PFSK-1 (cell line): ENCODE measurements around the gene ESYT2.

Source experiments
- FOXP2 ChIP-seq: optimal IDR thresholded peaks from 2 replicates; pipeline ENCODE3; 2011; ENCODE audit warnings: borderline replicate concordance, control low read depth, inconsistent platforms; ENCODE audit not compliant: insufficient read depth; ENCODE audit errors: extremely low read length, extremely low read depth
- POLR2AphosphoS5 ChIP-seq: IDR thresholded peaks from 2 replicates; pipeline ENCODE4 v1.6.1; 2012; ENCODE audit warnings: low read depth, mild to moderate bottlenecking, control low read depth, low read length, moderate library complexity
- SIN3A ChIP-seq: IDR thresholded peaks from 2 replicates; pipeline ENCODE4 v1.6.1; 2012; ENCODE audit warnings: mild to moderate bottlenecking, low read length, moderate library complexity, borderline replicate concordance; ENCODE audit not compliant: insufficient read depth
- TAF1 ChIP-seq: IDR thresholded peaks from 2 replicates; pipeline ENCODE4 v1.6.1; 2012; ENCODE audit warnings: low read length, control low read depth, borderline replicate concordance; ENCODE audit not compliant: insufficient read depth
- TF ChIP-seq, protein P1 (sequence below), 2 experiments: IDR thresholded peaks; 2 replicates each; pipeline versions ENCODE4 v1.6.1 to v1.8.0; 2011 to 2012; ENCODE audit warnings: low read depth in 2 of 2, low read length in 2 of 2, control low read depth in 1 of 2, inconsistent platforms in 1 of 2, mild to moderate bottlenecking in 1 of 2, moderate library complexity in 1 of 2; ENCODE audit not compliant: insufficient read depth in 1 of 2

ESYT2 gene

DNA sequence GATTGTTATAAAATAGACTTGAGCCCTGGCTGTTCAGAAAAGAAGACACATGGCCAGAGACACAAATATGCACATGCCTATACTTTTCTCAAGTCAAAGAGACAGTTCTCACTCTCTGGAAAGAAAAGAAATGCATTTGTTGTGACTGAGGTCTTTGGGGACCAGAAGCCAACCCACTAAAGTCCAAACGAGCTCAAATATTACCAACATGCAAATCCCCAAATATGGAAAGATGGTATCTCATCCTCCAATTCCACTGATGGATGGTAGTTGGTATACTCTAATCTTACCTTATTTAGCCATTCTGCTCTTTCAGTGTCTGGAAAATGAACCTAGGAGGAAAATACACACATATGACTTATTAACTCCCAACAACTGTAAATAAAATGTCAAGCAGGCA lies 30.6 kb downstream of the ESYT2 start:
- TF ChIP-seq TAF1 (no peak), POLR2AphosphoS5 (no peak), SIN3A (no peak), FOXP2 (no peak)
- TF ChIP-seq, protein P1, sequence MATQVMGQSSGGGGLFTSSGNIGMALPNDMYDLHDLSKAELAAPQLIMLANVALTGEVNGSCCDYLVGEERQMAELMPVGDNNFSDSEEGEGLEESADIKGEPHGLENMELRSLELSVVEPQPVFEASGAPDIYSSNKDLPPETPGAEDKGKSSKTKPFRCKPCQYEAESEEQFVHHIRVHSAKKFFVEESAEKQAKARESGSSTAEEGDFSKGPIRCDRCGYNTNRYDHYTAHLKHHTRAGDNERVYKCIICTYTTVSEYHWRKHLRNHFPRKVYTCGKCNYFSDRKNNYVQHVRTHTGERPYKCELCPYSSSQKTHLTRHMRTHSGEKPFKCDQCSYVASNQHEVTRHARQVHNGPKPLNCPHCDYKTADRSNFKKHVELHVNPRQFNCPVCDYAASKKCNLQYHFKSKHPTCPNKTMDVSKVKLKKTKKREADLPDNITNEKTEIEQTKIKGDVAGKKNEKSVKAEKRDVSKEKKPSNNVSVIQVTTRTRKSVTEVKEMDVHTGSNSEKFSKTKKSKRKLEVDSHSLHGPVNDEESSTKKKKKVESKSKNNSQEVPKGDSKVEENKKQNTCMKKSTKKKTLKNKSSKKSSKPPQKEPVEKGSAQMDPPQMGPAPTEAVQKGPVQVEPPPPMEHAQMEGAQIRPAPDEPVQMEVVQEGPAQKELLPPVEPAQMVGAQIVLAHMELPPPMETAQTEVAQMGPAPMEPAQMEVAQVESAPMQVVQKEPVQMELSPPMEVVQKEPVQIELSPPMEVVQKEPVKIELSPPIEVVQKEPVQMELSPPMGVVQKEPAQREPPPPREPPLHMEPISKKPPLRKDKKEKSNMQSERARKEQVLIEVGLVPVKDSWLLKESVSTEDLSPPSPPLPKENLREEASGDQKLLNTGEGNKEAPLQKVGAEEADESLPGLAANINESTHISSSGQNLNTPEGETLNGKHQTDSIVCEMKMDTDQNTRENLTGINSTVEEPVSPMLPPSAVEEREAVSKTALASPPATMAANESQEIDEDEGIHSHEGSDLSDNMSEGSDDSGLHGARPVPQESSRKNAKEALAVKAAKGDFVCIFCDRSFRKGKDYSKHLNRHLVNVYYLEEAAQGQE (IDR thresholded peaks at IDR 0.05; ENCODE audit: insufficient read depth in 1 of 2, low read depth in 2 of 2, low read length in 2 of 2) = no peak

DNA sequence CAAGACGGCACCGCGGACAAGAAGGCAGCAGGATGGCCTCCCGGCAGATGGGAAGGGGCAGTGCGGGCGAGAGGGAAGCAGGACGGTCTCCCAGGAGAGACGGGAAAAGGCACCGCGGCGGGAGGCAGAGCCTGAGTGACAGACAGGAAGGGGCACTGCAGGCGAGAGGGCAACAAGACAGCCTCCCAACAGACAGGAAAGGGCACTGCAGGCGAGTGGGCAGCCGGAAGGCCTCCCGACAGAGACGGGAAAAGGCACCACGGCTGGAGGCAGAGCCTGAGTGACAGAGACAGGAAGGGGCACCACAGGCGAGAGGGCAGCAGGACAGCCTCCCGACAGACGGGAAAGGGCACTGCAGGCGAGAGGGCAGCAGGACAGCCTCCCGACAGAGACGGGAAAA lies 32.6 kb downstream of the ESYT2 start:
- no peak for TF ChIP-seq SIN3A
- TF ChIP-seq POLR2AphosphoS5 = no peak
- TF ChIP-seq FOXP2 = no peak
- TF ChIP-seq TAF1 = no peak
- TF ChIP-seq, protein P1 (IDR thresholded peaks at IDR 0.05; ENCODE audit: insufficient read depth in 1 of 2, low read depth in 2 of 2, low read length in 2 of 2) = no peak

DNA sequence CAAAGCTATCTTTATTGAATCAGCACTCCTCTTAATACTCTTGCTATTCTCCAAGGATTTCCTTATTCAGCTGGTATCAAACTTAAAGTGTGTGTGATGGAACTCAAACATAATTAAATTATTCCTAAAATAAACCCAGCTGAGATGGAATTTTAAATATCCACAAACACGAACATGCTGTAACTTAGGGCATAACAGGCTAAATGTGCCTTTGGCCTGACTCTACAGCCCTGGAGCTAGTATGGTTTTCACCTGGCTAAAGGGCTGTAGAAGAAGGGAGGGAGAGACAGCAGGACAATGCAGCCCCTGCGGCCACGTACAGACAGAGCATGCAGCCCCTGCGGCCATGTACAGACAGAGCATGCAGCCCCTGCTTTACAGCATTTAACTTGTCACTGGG lies 34.0 kb downstream of the ESYT2 start:
- TF ChIP-seq, protein P1 (IDR thresholded peaks at IDR 0.05; ENCODE audit: insufficient read depth in 1 of 2, low read depth in 2 of 2, low read length in 2 of 2) = no peak
- TF ChIP-seq FOXP2 = no peak
- TF ChIP-seq SIN3A = no peak
- TF ChIP-seq TAF1 = no peak
- TF ChIP-seq POLR2AphosphoS5 = no peak

DNA sequence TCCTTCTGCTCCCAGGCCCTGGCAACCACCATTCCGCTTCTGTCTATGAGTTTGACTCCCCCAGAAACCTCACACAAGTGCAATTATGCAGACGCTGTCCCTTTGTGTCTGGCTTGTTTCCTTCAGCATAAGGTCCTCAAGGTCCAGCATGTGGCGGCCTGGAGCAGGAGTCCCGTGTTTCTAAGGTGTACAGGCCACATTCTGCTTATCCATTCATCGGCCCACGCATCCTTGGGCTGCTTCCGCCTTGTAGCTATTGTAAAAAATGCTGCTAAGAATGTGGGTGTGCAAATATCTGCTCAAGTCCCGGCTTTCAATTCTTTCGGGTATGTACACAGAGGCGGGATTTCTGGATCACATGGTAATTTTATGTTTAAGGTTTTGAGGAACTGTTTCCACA lies 38.2 kb downstream of the ESYT2 start:
- TF ChIP-seq POLR2AphosphoS5 = no peak
- TF ChIP-seq TAF1 = no peak
- no peak for TF ChIP-seq FOXP2
- no peak for TF ChIP-seq SIN3A
- TF ChIP-seq, protein P1 (IDR thresholded peaks at IDR 0.05; ENCODE audit: insufficient read depth in 1 of 2, low read depth in 2 of 2, low read length in 2 of 2) = no peak

DNA sequence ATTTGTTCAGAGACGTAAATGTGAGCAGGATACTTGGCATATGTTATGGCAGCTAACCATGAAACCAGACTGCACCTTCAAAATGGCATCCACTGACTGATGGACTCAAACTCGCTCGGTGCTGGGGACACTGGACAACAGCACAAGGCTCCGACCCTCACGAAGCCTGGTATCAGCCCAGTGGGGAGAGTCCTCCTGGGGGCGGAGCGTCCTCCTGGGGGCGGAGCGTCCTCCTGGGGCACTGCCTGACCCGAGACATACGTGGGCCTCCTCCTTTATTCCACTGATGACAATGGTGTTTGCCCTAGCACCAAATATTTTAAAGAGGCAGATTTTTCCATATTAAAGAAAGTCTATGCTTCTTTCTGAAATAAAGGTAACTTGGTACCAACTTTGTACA lies 39.5 kb downstream of the ESYT2 start:
- no peak for TF ChIP-seq POLR2AphosphoS5
- no peak for TF ChIP-seq FOXP2
- no peak for TF ChIP-seq TAF1
- TF ChIP-seq, protein P1 (IDR thresholded peaks at IDR 0.05; ENCODE audit: insufficient read depth in 1 of 2, low read depth in 2 of 2, low read length in 2 of 2) = no peak
- no peak for TF ChIP-seq SIN3A
